ENCODE results near the gene EVA1C.
"Not testable (repeated sequence)": the region's sequence is repeated elsewhere in the genome, so short reads cannot be mapped to it uniquely, and the experiment has no call there.

- not testable (repeated sequence) for TF ChIP-seq CTCF, POLR2A, POLR2AphosphoS5 (IDR thresholded peaks at IDR 0.05)
Observed at GRCh38 chr21:32531561-32531960, 119.1 kb downstream of the EVA1C start.
